KMS-11 (cell line): ENCODE results near the gene MED27.

Experiments
- H2AFZ ChIP-seq: fragments of 200-600 bp; sonication (generic); 2 replicates; pipeline ENCODE4 v1.6.1; 2016; ENCODE audit warnings: antibody characterized with exemption, mixed run types, low read depth
- H3K27ac ChIP-seq: fragments of 200-600 bp; sonication (generic); 2 replicates; pipeline ENCODE4 v1.6.1; 2016; ENCODE audit warnings: mild to moderate bottlenecking, mixed run types
- H3K27me3 ChIP-seq: fragments of 200-600 bp; sonication (generic); 2 replicates; pipeline ENCODE4 v1.6.1; 2017; ENCODE audit warnings: mild to moderate bottlenecking, low read depth, mixed run types, moderate library complexity; ENCODE audit not compliant: insufficient read depth
- H3K36me3 ChIP-seq: fragments of 200-600 bp; sonication (generic); 2 replicates; pipeline ENCODE4 v1.6.1; 2017; ENCODE audit warnings: mild to moderate bottlenecking, mixed run types; ENCODE audit not compliant: insufficient read depth
- H3K4me1 ChIP-seq: fragments of 200-600 bp; sonication (generic); 2 replicates; pipeline ENCODE4 v1.6.1; 2016; ENCODE audit warnings: mild to moderate bottlenecking, low read depth, mixed run types; ENCODE audit not compliant: poor library complexity, severe bottlenecking
- H3K4me2 ChIP-seq: fragments of 200-600 bp; sonication (generic); 2 replicates; pipeline ENCODE4 v1.7.0; 2016; ENCODE audit warnings: mild to moderate bottlenecking, mixed run types
- H3K4me3 ChIP-seq: fragments of 200-600 bp; sonication (generic); IDR thresholded peaks from 2 replicates; pipeline ENCODE4 v1.6.1; 2017; ENCODE audit warnings: low read depth, low read length, mixed read lengths; ENCODE audit not compliant: insufficient read depth
- H3K79me2 ChIP-seq: fragments of 200-600 bp; sonication (generic); 2 replicates; pipeline ENCODE4 v1.6.1; 2016; ENCODE audit warnings: low read depth, mixed run types; ENCODE audit not compliant: insufficient read depth
- H3K9ac ChIP-seq: fragments of 200-600 bp; sonication (generic); 2 replicates; pipeline ENCODE4 v1.6.1; 2016; ENCODE audit warnings: mild to moderate bottlenecking, mixed run types
- H4K20me1 ChIP-seq: fragments of 200-600 bp; sonication (generic); 2 replicates; pipeline ENCODE4 v1.6.1; 2016; ENCODE audit warnings: mild to moderate bottlenecking, mixed run types; ENCODE audit not compliant: insufficient read depth
- CTCF ChIP-seq: fragments of 200-600 bp; sonication (generic); conservative IDR thresholded peaks from 2 replicates; pipeline ENCODE4 v1.6.1; 2017; ENCODE audit warnings: low read depth, mild to moderate bottlenecking, antibody characterized with exemption, low read length, moderate library complexity, mixed read lengths

Gene MED27

GRCh38 chr9:131943351-131943841 lies 136.3 kb downstream of the MED27 start:
- Histone ChIP-seq H3K4me3 (no peak overlapping the region), H3K9ac (no peak overlapping the region), H2AFZ (no peak overlapping the region), H3K27ac (no peak overlapping the region), H3K27me3 (no peaks in the 10 kb centered on the region), H3K4me1 (no peaks in the 10 kb centered on the region), H4K20me1 (no peaks in the 10 kb centered on the region), H3K4me2 (no peak overlapping the region), H3K36me3 (no peaks in the 10 kb centered on the region), H3K79me2 (no peaks in the 10 kb centered on the region)
- no peak for TF ChIP-seq CTCF

DNA sequence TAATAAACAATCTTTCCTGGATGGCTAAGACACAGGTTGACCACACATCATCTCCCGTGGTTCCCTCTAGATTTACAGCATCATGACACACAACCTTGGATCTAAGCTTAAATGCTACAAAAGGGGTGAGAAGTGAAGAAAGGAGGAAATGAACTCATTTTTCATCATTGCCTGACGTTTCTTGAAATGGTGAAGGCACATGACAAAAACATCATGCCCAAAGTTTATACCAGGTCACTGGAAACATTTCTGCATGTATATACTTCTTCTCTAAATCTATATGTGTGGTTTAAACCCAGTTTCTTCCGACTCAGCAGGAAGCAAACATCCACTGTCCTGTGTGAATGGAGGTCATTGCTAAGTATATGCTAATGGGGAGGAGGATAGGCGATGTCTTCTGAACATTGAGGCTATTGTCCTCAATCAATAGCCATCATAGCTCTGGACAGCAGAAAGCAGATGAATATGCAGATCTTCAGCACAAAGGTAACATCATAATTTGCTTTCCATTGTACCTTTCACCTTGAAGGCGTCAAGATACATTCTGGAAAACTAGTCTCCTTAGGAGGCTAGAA lies 137.4 kb downstream of the MED27 start:
- Histone ChIP-seq H3K27ac (no peak overlapping the region), H3K4me1 (no peaks in the 10 kb centered on the region), H3K4me3 (no peak overlapping the region), H3K27me3 (no peaks in the 10 kb centered on the region), H2AFZ (no peak overlapping the region), H3K9ac (no peak overlapping the region), H3K79me2 (no peaks in the 10 kb centered on the region), H3K4me2 (no peak overlapping the region), H3K36me3 (no peaks in the 10 kb centered on the region), H4K20me1 (no peaks in the 10 kb centered on the region)
- no peak for TF ChIP-seq CTCF

DNA sequence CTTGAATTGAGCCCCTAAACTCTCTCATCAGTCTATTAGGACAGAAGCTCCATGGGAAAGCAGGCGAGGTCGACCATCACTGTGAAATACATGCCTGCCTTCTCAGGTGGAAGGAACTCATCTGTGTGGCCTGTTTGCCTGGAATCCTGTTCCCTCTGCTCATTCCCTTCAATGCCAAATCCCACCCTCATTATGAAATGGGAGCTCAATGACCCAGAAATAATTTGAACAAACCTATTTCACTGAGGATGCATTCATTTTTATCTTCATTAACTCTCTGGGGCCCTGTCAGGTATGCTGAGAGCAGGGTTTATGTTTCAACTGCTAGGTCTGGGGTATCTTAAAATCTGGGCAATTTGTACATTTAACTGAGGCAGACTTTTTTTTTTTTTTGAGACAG lies 142.2 kb downstream of the MED27 start:
- Histone ChIP-seq H3K9ac (no peak overlapping the region), H3K4me2 (no peak overlapping the region), H3K36me3 (no peaks in the 10 kb centered on the region), H4K20me1 (no peaks in the 10 kb centered on the region), H3K27ac (no peak overlapping the region), H2AFZ (no peak overlapping the region), H3K4me1 (no peaks in the 10 kb centered on the region), H3K4me3 (no peak overlapping the region), H3K79me2 (no peaks in the 10 kb centered on the region; the same call in 1 of the 2 replicates), H3K27me3 (no peaks in the 10 kb centered on the region)
- no peak for TF ChIP-seq CTCF

- Histone ChIP-seq H3K4me2 (no peak overlapping the region), H3K36me3 (no peaks in the 10 kb centered on the region), H3K27me3 (no peaks in the 10 kb centered on the region), H3K9ac (no peak overlapping the region), H3K27ac (no peak overlapping the region), H4K20me1 (no peaks in the 10 kb centered on the region), H3K4me3 (no peak overlapping the region), H3K79me2 (no peaks in the 10 kb centered on the region; the same call in 1 of the 2 replicates), H3K4me1 (no peaks in the 10 kb centered on the region), H2AFZ (no peak overlapping the region)
- TF ChIP-seq CTCF: no peak
Observed at GRCh38 chr9:131936929-131937328, 142.7 kb downstream of the MED27 start.
